Fibroblast of mammary gland (primary cell): ENCODE data around the gene RASL11B.

Source experiments
- DNase-seq: peaks from one replicate; pipeline ENCODE4 v3.0.0-alpha.2; 2010; ENCODE audit warnings: low read depth
- H3K4me3 ChIP-seq: 2 replicates; pipeline ENCODE4 v1.5.1; 2011; ENCODE audit warnings: low read depth, mild to moderate bottlenecking, low read length, moderate library complexity; ENCODE audit not compliant: control insufficient read depth
- TF ChIP-seq, protein P1 (sequence below): conservative IDR thresholded peaks from 2 replicates; pipeline ENCODE4 v1.5.1; 2011; ENCODE audit warnings: low read depth, low read length, inconsistent platforms; ENCODE audit not compliant: control insufficient read depth, insufficient read depth

Gene RASL11B

DNA sequence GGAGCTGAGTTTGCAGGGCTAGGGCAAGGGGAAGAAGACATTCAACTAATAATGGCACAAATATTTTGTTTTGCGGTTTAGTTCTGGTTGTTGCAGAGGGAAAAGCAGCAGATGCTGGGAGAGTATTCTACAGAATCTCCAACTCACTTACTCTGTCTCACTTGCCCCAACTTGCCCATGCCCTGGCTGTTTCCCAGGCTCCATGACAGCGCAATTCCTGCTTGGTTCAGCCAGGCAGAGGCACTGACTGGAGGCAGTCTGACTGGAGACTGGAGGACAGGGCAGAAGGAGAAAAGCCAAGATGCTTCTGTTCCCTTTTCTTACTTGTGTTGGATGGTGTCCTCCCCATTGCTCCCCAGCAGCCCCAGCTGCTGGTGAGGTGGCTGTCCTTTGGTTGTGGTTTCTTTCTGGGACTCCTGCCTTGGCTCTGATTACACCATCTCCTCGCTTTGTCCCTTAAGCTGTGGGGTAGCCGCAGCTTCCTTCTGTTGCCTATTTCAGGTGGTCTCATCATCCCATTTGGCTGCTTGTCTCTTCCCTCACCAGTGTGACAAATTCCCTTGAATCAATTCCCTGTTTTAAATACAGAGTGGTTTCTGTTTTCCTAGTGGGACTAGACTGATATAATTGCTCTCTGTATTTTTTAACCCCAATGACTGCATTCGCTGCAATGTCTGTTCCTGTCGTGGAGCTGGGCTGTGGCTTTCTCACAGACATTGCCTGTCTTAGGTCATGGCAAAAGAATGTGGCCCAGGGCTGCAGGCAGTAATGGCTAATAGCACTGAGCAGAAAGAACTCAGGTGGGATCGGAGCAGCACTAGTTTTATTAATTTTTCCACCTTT, 24.2 kb upstream of the RASL11B start:
- DNase-seq = peak; percentile 59
- H3K4me3 ChIP-seq = no peak overlapping the region
- TF ChIP-seq, protein P1, sequence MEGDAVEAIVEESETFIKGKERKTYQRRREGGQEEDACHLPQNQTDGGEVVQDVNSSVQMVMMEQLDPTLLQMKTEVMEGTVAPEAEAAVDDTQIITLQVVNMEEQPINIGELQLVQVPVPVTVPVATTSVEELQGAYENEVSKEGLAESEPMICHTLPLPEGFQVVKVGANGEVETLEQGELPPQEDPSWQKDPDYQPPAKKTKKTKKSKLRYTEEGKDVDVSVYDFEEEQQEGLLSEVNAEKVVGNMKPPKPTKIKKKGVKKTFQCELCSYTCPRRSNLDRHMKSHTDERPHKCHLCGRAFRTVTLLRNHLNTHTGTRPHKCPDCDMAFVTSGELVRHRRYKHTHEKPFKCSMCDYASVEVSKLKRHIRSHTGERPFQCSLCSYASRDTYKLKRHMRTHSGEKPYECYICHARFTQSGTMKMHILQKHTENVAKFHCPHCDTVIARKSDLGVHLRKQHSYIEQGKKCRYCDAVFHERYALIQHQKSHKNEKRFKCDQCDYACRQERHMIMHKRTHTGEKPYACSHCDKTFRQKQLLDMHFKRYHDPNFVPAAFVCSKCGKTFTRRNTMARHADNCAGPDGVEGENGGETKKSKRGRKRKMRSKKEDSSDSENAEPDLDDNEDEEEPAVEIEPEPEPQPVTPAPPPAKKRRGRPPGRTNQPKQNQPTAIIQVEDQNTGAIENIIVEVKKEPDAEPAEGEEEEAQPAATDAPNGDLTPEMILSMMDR = no peak

DNA sequence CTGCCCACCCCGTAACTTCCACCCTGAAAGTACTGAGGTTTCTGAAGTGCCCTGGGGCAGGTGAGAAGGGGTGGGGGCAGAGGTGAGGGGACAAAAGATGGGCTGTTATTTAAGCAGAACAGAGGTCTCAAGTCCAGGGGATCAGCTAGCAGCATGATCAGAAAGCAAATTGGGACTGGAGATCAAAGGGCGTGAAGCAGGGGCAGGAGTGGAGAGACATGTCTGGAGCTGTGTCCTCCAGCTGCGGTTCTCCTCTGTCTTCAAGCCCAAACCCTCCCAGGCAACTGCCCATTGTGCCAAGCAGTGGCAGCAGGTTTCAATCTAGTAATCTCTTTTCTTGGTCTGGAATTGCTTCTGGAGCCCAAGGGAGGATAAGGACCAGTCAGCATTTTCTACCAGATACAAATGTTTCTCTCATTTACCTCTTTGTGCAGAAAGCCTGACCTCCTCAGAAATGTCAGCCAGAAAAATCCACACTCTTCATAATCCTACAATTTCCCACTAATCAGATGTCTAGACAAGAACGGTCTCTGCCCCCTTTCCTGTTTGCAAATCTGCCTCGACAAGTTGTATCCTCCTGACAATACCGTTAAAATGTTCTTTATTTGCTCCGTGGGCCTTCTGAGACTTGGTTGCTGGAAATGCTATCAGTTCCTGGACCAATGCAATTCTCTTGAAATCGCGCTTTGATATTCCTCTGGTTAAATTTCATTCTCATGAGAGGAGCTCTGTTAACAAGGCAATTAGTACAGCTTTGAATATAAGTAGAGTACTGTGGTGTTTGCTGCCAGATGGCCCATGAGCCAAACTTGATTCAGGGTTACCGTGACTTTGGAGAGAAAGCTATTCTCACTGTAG, 23.2 kb upstream of the RASL11B start:
- no peak overlapping the region for H3K4me3 ChIP-seq
- TF ChIP-seq, protein P1 = no peak
- DNase-seq = no peak

DNA sequence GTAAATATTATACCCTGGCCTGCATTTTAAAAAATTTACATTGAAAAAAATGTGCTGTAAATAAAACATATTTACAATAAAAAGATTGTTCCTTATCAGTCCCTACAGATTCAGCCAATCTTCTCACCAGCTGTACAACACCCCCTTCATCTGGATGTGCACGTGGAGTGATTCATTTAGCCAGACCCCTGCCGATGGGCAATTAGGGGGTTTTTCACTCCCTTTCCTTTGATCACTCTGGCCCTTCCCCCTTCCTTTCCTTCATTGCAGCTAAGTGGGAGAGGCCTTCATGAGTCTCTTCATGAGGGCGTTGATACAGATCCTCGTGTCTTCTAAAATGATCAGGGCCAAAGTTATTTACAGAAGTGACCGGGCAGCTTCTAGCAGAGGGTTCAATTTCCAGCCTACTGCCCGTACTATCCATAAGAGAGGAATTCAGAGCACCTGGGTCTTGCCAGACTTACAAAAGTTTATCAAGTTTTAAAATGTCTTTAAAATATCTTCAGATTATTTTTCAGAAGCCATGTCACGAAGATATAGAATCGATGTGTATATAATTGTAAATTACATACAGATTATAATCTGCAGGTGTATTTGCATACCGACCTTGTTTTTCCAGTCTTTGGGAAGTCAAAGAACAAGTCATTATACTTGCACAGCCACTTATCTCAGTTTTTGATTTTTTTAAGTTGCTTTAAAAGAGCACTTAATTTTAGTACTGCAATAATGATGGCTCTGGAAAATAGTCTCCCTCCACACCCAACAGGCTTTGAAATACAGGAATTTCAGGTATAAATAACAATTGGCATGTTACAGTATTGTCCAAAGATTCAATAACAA, 21.4 kb upstream of the RASL11B start:
- TF ChIP-seq, protein P1 = no peak
- no peak for DNase-seq
- no peak overlapping the region for H3K4me3 ChIP-seq

DNA sequence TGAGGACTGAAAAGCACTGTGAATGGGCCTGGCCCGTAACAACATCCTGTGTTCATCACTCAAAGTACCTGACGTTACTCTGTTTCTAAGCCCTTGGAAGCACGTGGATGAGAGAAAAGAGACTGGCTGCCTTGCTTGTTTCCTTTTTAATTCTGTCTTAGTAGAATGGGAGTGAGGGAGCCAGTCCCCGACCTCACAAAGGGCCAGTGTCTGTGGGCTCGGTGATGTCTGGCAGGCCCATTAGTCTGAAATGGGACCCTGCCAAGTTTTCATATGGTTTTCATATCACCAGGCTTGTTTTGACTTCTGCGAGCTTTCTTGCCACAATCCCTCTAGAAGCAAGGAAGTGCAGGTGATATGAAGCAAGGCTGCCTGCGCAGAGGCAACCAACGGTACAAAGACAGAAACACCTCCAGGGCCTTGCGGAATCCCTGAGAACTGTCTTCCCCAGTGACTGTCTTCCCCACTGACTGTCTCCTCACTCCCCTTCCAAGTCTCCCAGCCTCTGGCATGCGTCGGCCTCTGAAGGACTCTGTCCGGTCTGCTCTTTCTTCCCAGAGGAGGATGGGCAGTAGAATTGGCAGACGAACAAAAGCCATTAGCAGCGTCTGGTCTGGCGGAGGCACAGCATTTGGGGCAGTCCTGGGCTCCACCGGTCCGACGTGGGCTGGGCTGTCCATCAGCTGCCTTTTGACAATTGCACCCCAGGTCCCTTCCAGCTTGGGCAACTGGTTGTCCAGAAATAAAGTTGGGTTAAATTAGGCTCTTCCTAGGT, 20.2 kb upstream of the RASL11B start:
- TF ChIP-seq, protein P1 = no peak
- DNase-seq = peak; percentile 25
- no peak overlapping the region for H3K4me3 ChIP-seq

DNA sequence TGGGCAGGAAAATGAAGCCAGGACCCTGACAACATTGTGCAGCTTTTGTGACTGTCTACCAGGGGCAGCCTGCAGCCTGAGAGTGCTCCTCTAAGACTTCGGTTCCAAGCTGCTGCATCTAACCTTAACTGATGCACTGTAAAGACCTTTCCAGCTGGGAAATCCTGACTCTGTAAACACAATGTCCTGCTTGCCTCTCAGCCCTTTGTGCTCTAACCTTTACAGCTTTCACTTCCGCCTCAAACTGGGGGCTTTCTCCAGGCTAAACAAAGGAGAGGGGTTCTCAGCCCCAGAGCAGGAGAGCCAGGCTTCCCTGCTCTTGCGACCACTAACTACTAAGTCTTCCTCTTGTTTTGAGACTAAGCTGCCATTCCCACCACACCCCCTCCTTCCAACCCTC, 19.3 kb upstream of the RASL11B start:
- DNase-seq = no peak
- TF ChIP-seq, protein P1 = no peak
- H3K4me3 ChIP-seq = no peak overlapping the region
